IMR-90 (cell line): Measurements from ENCODE around the gene DOCK4. TPM values are rescaled to one million over a fixed set of nuclear protein-coding genes. Genes with fewer than 3 reads are reported as not detected.

Experiments used
- ATAC-seq: fragments of 200-7000 bp; cut with Tn5 transposase; 2 replicates; pipeline ENCODE4 v1.9.1; 2020; ENCODE audit warnings: low read depth, mild to moderate bottlenecking, moderate library complexity
- BruUV-seq: library from RNA; stranded (reverse); fragments of 400-500 nt; replicated peaks from 2 replicates; lab custom pipeline; 2021; lab: Mats Ljungman, UMichigan
- CTCF ChIA-PET: fragments of 300-600 bp; formaldehyde crosslinking; extraction: SDS; loops from one replicate; lab custom pipeline; 2021; ENCODE audit warnings: antibody characterized with exemption; lab: Yijun Ruan, JAX
- POLR2A ChIA-PET: fragments of 300-600 bp; sonication (Branson Sonifier 250); formaldehyde crosslinking; loops from one replicate; lab custom pipeline; 2022; ENCODE audit warnings: antibody characterized with exemption; ENCODE audit not compliant: unreplicated experiment; lab: Charles Lee
- DNase-seq: peaks from one replicate; pipeline ENCODE4 v3.0.0; 2013
- H2AFZ ChIP-seq: replicated peaks from 2 replicates; pipeline ENCODE3; 2013; ENCODE audit warnings: low read length, mild to moderate bottlenecking; ENCODE audit not compliant: poor library complexity
- H2AK5ac ChIP-seq: 2 replicates; pipeline ENCODE4 v1.6.1; 2013; ENCODE audit warnings: low read depth, low read length, inconsistent platforms
- H2AK9ac ChIP-seq: replicated peaks from 2 replicates; pipeline ENCODE3; 2013; ENCODE audit warnings: mild to moderate bottlenecking, low read depth, low read length, moderate library complexity; ENCODE audit not compliant: poor library complexity
- H2BK120ac ChIP-seq: 2 replicates; pipeline ENCODE4 v1.6.1; 2013; ENCODE audit warnings: low read depth, low read length, inconsistent platforms
- H2BK15ac ChIP-seq: 3 replicates; pipeline ENCODE4 v1.6.1; 2013; ENCODE audit warnings: low read depth, low read length, inconsistent platforms
- H2BK20ac ChIP-seq: 2 replicates; pipeline ENCODE4 v1.6.1; 2013; ENCODE audit warnings: low read depth, mild to moderate bottlenecking, inconsistent platforms, low read length, moderate library complexity
- H2BK5ac ChIP-seq: 2 replicates; pipeline ENCODE4 v1.6.1; 2013; ENCODE audit warnings: mild to moderate bottlenecking, low read depth, low read length, inconsistent platforms; ENCODE audit not compliant: poor library complexity, severe bottlenecking
- H3K14ac ChIP-seq: replicated peaks from 2 replicates; pipeline ENCODE4 v1.6.1; 2013; ENCODE audit warnings: low read depth, low read length, inconsistent platforms
- H3K18ac ChIP-seq: 2 replicates; pipeline ENCODE4 v1.6.1; 2013; ENCODE audit warnings: low read depth, low read length, control low read depth
- H3K23ac ChIP-seq: 2 replicates; pipeline ENCODE4 v1.6.1; 2013; ENCODE audit warnings: low read depth, low read length, inconsistent platforms
- H3K27ac ChIP-seq: 2 replicates; pipeline ENCODE4 v1.5.1; 2013; ENCODE audit warnings: mild to moderate bottlenecking, control low read depth, low read length; ENCODE audit not compliant: insufficient read depth
- H3K27me3 ChIP-seq: 2 replicates; pipeline ENCODE4 v1.6.1; 2013; ENCODE audit warnings: low read length; ENCODE audit not compliant: control insufficient read depth, insufficient read depth
- H3K36me3 ChIP-seq: 2 replicates; pipeline ENCODE4 v1.6.1; 2013; ENCODE audit warnings: low read length, mixed read lengths; ENCODE audit not compliant: control insufficient read depth, insufficient read depth
- H3K4ac ChIP-seq: 2 replicates; pipeline ENCODE4 v1.6.1; 2013; ENCODE audit warnings: low read depth, low read length, inconsistent platforms
- H3K4me1 ChIP-seq: 2 replicates; pipeline ENCODE4 v1.6.1; 2013; ENCODE audit warnings: low read length, mixed read lengths; ENCODE audit not compliant: control insufficient read depth, insufficient read depth
- H3K4me2 ChIP-seq: 2 replicates; pipeline ENCODE4 v1.6.1; 2013; ENCODE audit warnings: low read depth, mild to moderate bottlenecking, control low read depth, low read length, moderate library complexity
- H3K4me3 ChIP-seq: 2 replicates; pipeline ENCODE4 v1.5.1; 2013; ENCODE audit warnings: low read depth, mild to moderate bottlenecking, control low read depth, low read length, moderate library complexity; ENCODE audit not compliant: insufficient read depth
- H3K56ac ChIP-seq: 2 replicates; pipeline ENCODE4 v1.6.1; 2013; ENCODE audit warnings: low read length, inconsistent platforms; ENCODE audit not compliant: insufficient read depth; ENCODE audit errors: extremely low read depth
- H3K79me1 ChIP-seq, 2 experiments: 2 replicates each; pipeline ENCODE4 v1.6.1; 2013; ENCODE audit warnings: low read length in 2 of 2, inconsistent platforms in 1 of 2, low read depth in 1 of 2
- H3K9ac ChIP-seq: 2 replicates; pipeline ENCODE4 v1.6.1; 2013; ENCODE audit warnings: low read depth, low read length, control low read depth
- H3K9me1 ChIP-seq: 2 replicates; pipeline ENCODE4 v1.6.1; 2013; ENCODE audit warnings: low read length, inconsistent platforms; ENCODE audit not compliant: insufficient read depth
- H3K9me3 ChIP-seq: 2 replicates; pipeline ENCODE4 v1.6.1; 2013; ENCODE audit warnings: low read length; ENCODE audit not compliant: control insufficient read depth, insufficient read depth
- H4K20me1 ChIP-seq: 2 replicates; pipeline ENCODE4 v1.6.1; 2013; ENCODE audit warnings: low read length, inconsistent platforms; ENCODE audit not compliant: insufficient read depth
- H4K5ac ChIP-seq: 2 replicates; pipeline ENCODE4 v1.6.1; 2013; ENCODE audit warnings: mild to moderate bottlenecking, low read depth, low read length, control low read depth
- H4K8ac ChIP-seq, 2 experiments: 2 replicates each; pipeline ENCODE4 v1.6.1; 2013; ENCODE audit warnings: low read depth in 2 of 2, low read length in 2 of 2, control low read depth in 1 of 2, inconsistent platforms in 1 of 2
- H4K91ac ChIP-seq: 2 replicates; pipeline ENCODE4 v1.6.1; 2013; ENCODE audit warnings: low read depth, low read length, inconsistent platforms; ENCODE audit not compliant: insufficient read depth
- CEBPB ChIP-seq: IDR thresholded peaks from 2 replicates; pipeline ENCODE4 v1.6.1; 2012; ENCODE audit warnings: low read depth, low read length, improper control_type of control experiment
- USF2 ChIP-seq: fragments of 150-350 bp; IDR thresholded peaks from 2 replicates; pipeline ENCODE4 v1.6.1; 2017; ENCODE audit warnings: mild to moderate bottlenecking, antibody characterized with exemption, low read length, low read depth
- WGBS, 2 experiments: methylation state at CpG; one replicate each; pipeline versions ENCODE4 v1.1.5 to v1.1.7; 2013; ENCODE audit warnings: missing lambda C conversion rate in 2 of 2; ENCODE audit not compliant: insufficient read length in 1 of 2; ENCODE audit errors: extremely low coverage in 2 of 2; 5-methylcytosine and 5-hydroxymethylcytosine counted together
- dilution Hi-C: fragments of 300-500 bp; cut with HindIII; formaldehyde crosslinking; loops from one replicate; pipeline ENCODE4 v1.14.3; 2018; ENCODE audit warnings: low sequenced_read_pairs; ENCODE audit not compliant: unreplicated experiment
- in situ Hi-C: fragments of 300-500 bp; cut with MboI; formaldehyde crosslinking; loops from 3 replicates; pipeline ENCODE4 v1.14.3; 2019; ENCODE audit warnings: low sequenced_read_pairs, inconsistent platforms, mixed read lengths
- intact Hi-C: fragments of 100-400 bp; cut with micrococcal nuclease; formaldehyde crosslinking; loops from 2 replicates; pipeline ENCODE4 v1.10.0; 2022
- polyA plus RNA-seq, 3 experiments: library from polyadenylated mRNA; depleted of rRNA; stranded (reverse); fragments of >200 nt; gene quantifications; 2 replicates each; pipeline ENCODE4 v1.2.3, GENCODE V29; 2012; ENCODE audit warnings: low replicate concordance in 1 of 3
- total RNA-seq: library from RNA; depleted of rRNA; stranded (reverse); fragments of >200 nt; gene quantifications from 2 replicates; pipeline ENCODE4 v1.2.3, GENCODE V29; 2012

DOCK4 gene
- total and polyA plus RNA-seq, 2 of the 4 experiments (the other 2 are of a cell fraction): 4.4 to 12.2 TPM

- POLR2A ChIA-PET: no interaction called here
Observed at GRCh38 chr7:112150823-112151641, 55.2 kb downstream of the DOCK4 start.

More at GRCh38 chr7:112150823-112151641, 55.2 kb downstream of the DOCK4 start:
- no peak overlapping the region for H2AK5ac ChIP-seq
- H4K91ac ChIP-seq: no peak overlapping the region; the same call in 1 of the 2 replicates
- H2AFZ ChIP-seq: no peak overlapping the region
- no peak overlapping the region for H3K14ac ChIP-seq
- H3K56ac ChIP-seq: no peak overlapping the region
- no TSS peak for BruUV-seq
- no peak overlapping the region for H2AK9ac ChIP-seq
- in situ Hi-C loops (no loop called here), intact Hi-C loops (no loop called here), dilution Hi-C loops (no loop called here)
- H3K27ac ChIP-seq: no peak overlapping the region
- H3K4ac ChIP-seq: no peak overlapping the region
- H2BK15ac ChIP-seq: no peak overlapping the region
- H3K23ac ChIP-seq: peak overlapping the region; percentile 29; the same call in 1 of the 2 replicates
- no peak overlapping the region for H3K18ac ChIP-seq
- peak; percentile 51 for ATAC-seq
- H4K5ac ChIP-seq: no peak overlapping the region
- no peaks in the 10 kb centered on the region for H3K36me3 ChIP-seq
- H3K9me1 ChIP-seq: peaks cover 3% of the 10 kb centered on the region; the same call in 1 of the 2 replicates
- CTCF ChIA-PET: interaction anchor here (0.5 kb wide), 1 partner anchor 240 kb away, joined by 3 read pairs; no protein-coding TSS in a partner anchor
- no peak overlapping the region for H3K9ac ChIP-seq
- peak; percentile 18 for DNase-seq
- H4K8ac ChIP-seq: no peak overlapping the region
- H2BK120ac ChIP-seq: no peak overlapping the region
- peaks cover 10 to 15% of the 10 kb centered on the region in 2 experiments for H3K79me1 ChIP-seq
- no peaks in the 10 kb centered on the region for H4K20me1 ChIP-seq
- H3K4me1 ChIP-seq: peaks cover 2% of the 10 kb centered on the region; the same call in 1 of the 2 replicates
- no peak overlapping the region for H2BK5ac ChIP-seq
- H3K4me3 ChIP-seq: no peak overlapping the region
- no CpG with 5 or more reads among the region's 5 CpGs for WGBS, 2 experiments
- TF ChIP-seq USF2: no peak
- TF ChIP-seq CEBPB: 0 out of 2 replicates have a peak, but pooled peaks have one; percentile 3
- no peaks in the 10 kb centered on the region for H3K27me3 ChIP-seq
- H3K9me3 ChIP-seq: no peaks in the 10 kb centered on the region
- no peak overlapping the region for H3K4me2 ChIP-seq
- H2BK20ac ChIP-seq: no peak overlapping the region
